Right lobe of liver (tissue), 6 donors: ENCODE measurements around the gene RPL31. TPM values are rescaled to one million over a fixed set of nuclear protein-coding genes. Genes with fewer than 3 reads are reported as not detected.
A peak's percentile ranks its signal among the peaks of the same experiment; 100 is the strongest.

ENCODE experiments used
- ATAC-seq, 4 donors: fragments of 200-7000 bp; cut with Tn5 transposase; one replicate each; pipeline ENCODE4 v1.9.1; 2020; ENCODE audit warnings: mild to moderate bottlenecking in 4 of 4, moderate library complexity in 4 of 4
- DNase-seq, 3 donors: peaks; one replicate each; pipeline ENCODE4 v3.0.0-alpha.2; 2020
- H3K27ac ChIP-seq, 3 donors: fragments of 200-600 bp; one replicate each; pipeline ENCODE4 v1.8.0; 2022
- H3K27me3 ChIP-seq, 2 donors: fragments of 200-600 bp; one replicate each; pipeline ENCODE4 v1.8.0; 2022
- H3K36me3 ChIP-seq, 4 donors: fragments of 200-600 bp; sonication (generic) in 1 of 4; one replicate each; pipeline versions ENCODE4 v1.5.1 to v1.8.0; 2017 to 2022; ENCODE audit warnings: control low read depth in 1 of 4
- H3K4me1 ChIP-seq, 4 donors: fragments of 200-600 bp; sonication (generic) in 1 of 4; one replicate each; pipeline versions ENCODE4 v1.5.1 to v1.8.0; 2017 to 2022; ENCODE audit warnings: control low read depth in 1 of 4
- H3K4me3 ChIP-seq, 3 donors: fragments of 200-600 bp; one replicate each; pipeline ENCODE4 v1.8.0; 2022
- H3K9me3 ChIP-seq, 4 donors: fragments of 200-600 bp; sonication (generic) in 1 of 4; one replicate each; pipeline versions ENCODE4 v1.5.1 to v1.8.0; 2017 to 2022; ENCODE audit warnings: control low read depth in 1 of 4
- CTCF ChIP-seq, 4 donors: fragments of 200-600 bp in 3 of 4; fragments of 450-650 bp in 1 of 4; IDR thresholded peaks; one replicate each; pipeline versions ENCODE4 v1.5.1 to v1.8.0; 2016 to 2022; ENCODE audit warnings: antibody characterized with exemption in 4 of 4, mild to moderate bottlenecking in 2 of 4
- POLR2A ChIP-seq: fragments of 450-650 bp; IDR thresholded peaks from one replicate; pipeline ENCODE4 v1.6.1; 2017; ENCODE audit warnings: antibody characterized with exemption, mild to moderate bottlenecking
- WGBS: methylation state at CpG from one replicate; pipeline ENCODE4 v1.1.6; 2018; ENCODE audit warnings: low coverage, low lambda C conversion rate; ENCODE audit not compliant: insufficient coverage; ENCODE audit errors: missing lambda C conversion rate; 5-methylcytosine and 5-hydroxymethylcytosine counted together
- intact Hi-C, 2 donors: fragments of 100-400 bp; cut with DNase I; formaldehyde crosslinking; loops; one replicate each; pipeline versions ENCODE4 v1.11.2 to v1.14.1; 2022
- total RNA-seq, 6 experiments: library from RNA; depleted of rRNA in 2 of 6; stranded (reverse); fragments of >200 nt in 2 of 6; fragmentation: NEBNext Ultra II Directional in 3 of 6; extraction: Animal tissue kit (Norgen Biotek cat#: 25700) in 3 of 6; gene quantifications; one replicate each; pipeline versions ENCODE4 v1.1.0 to v1.2.4, GENCODE V29; 2016 to 2023
- donor health status: DM: no; HTN: yes; CAD: no.
- donor health status: DM: no; HTN: no; CAD: no.
- donor health status: DM: no; HTN: no; CAD: no.
- donor health status: DM: no; HTN: yes; CAD: no.
- donor health status: DM: no; HTN: yes; CAD: no.

RPL31 gene
- total RNA-seq, 6 experiments from 2014 or later: 363 to 497 (median 443) TPM

GRCh38 chr2:101023327-101024107, 21.4 kb downstream of the RPL31 start:
- DNase-seq: no peak
- intact Hi-C loops: no loop called here
- Histone ChIP-seq H3K27me3 (no peaks in the 10 kb centered on the region), H3K4me3 (no peak overlapping the region), H3K27ac (no peak overlapping the region), H3K36me3 (peaks cover 0 to 57% (median 27%) of the 10 kb centered on the region in 4 donors), H3K4me1 (no peaks in the 10 kb centered on the region), H3K9me3 (no peaks in the 10 kb centered on the region)
- no peak for ATAC-seq
- 98% methylated on average over 6 of the region's 6 CpGs for WGBS
- TF ChIP-seq CTCF (IDR thresholded peaks at IDR 0.05) (no peak), POLR2A (no peak)

GRCh38 chr2:101025561-101025960, 23.5 kb downstream of the RPL31 start:
- H3K27me3 ChIP-seq: no peaks in the 10 kb centered on the region
- DNase-seq: no peak
- no peaks in the 10 kb centered on the region for H3K9me3 ChIP-seq
- peaks cover 0 to 45% (median 23%) of the 10 kb centered on the region in 4 donors for H3K36me3 ChIP-seq
- no peak overlapping the region for H3K27ac ChIP-seq
- ATAC-seq: no peak
- H3K4me3 ChIP-seq: no peak overlapping the region
- TF ChIP-seq POLR2A (no peak), CTCF (IDR thresholded peaks at IDR 0.05) (no peak)
- 92% methylated on average over 6 of the region's 6 CpGs for WGBS
- H3K4me1 ChIP-seq: no peaks in the 10 kb centered on the region
- intact Hi-C loops: no loop called here

GRCh38 chr2:101026253-101026701, 24.2 kb downstream of the RPL31 start:
- 76% methylated on average over 7 of the region's 9 CpGs for WGBS

GRCh38 chr2:101026923-101027469, 24.9 kb downstream of the RPL31 start:
- DNase-seq (no peak), ATAC-seq (peak in 3 of 4 donors; percentile 12 to 22 (median 22))
- TF ChIP-seq CTCF (IDR thresholded peaks at IDR 0.05) (no peak), POLR2A (no peak)
- H3K27me3 ChIP-seq: no peaks in the 10 kb centered on the region
- H3K4me3 ChIP-seq: no peak overlapping the region
- H3K4me1 ChIP-seq: no peaks in the 10 kb centered on the region
- peaks cover 0 to 33% (median 20%) of the 10 kb centered on the region in 4 donors for H3K36me3 ChIP-seq
- intact Hi-C loops: no loop called here
- no peak overlapping the region for H3K27ac ChIP-seq
- H3K9me3 ChIP-seq: no peaks in the 10 kb centered on the region
- WGBS: 100% methylated on average over 3 of the region's 15 CpGs

More at GRCh38 chr2:101026253-101026701, 24.2 kb downstream of the RPL31 start:
- Histone ChIP-seq H3K27ac (no peak overlapping the region), H3K36me3 (peaks cover 0 to 39% (median 19%) of the 10 kb centered on the region in 4 donors), H3K4me1 (no peaks in the 10 kb centered on the region), H3K27me3 (no peaks in the 10 kb centered on the region), H3K9me3 (no peaks in the 10 kb centered on the region), H3K4me3 (no peak overlapping the region)
- DNase-seq (no peak), ATAC-seq (peak in 1 of 4 donors; percentile 6)
- intact Hi-C loops: no loop called here
- no peak for TF ChIP-seq POLR2A
- no peak for TF ChIP-seq CTCF (IDR thresholded peaks at IDR 0.05)
